GM21825 (cell line): ENCODE results near the gene STAG1.
"Not testable (repeated sequence)": the region's sequence is repeated elsewhere in the genome, so short reads cannot be mapped to it uniquely, and the experiment has no call there.

Experiments
- ATAC-seq: cut with Tn5 transposase; IDR thresholded peaks from one replicate; pipeline ENCODE4 v1.9.1; 2021; ENCODE audit warnings: mild to moderate bottlenecking, moderate library complexity; ENCODE audit not compliant: unreplicated experiment

Gene STAG1

DNA sequence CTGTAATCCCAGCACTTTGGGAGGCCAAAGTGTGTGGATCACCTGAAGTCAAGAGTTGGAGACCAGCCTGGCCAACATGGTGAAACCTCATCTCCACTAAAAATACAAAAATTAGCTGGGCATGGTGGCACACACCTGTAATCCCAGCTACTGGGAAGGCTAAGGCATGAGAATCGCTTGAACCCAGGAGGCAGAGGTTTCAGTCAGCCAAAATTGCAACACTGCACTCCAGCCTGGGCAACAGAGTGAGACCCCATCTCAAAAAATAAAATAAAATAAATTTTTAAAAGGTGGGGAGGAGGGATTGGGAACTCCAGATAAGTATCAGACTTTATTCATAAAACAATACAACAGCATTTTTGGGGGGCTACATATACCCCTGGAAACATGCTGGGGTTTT is 42.4 kb downstream of the STAG1 start:
- not testable (repeated sequence) for ATAC-seq

DNA sequence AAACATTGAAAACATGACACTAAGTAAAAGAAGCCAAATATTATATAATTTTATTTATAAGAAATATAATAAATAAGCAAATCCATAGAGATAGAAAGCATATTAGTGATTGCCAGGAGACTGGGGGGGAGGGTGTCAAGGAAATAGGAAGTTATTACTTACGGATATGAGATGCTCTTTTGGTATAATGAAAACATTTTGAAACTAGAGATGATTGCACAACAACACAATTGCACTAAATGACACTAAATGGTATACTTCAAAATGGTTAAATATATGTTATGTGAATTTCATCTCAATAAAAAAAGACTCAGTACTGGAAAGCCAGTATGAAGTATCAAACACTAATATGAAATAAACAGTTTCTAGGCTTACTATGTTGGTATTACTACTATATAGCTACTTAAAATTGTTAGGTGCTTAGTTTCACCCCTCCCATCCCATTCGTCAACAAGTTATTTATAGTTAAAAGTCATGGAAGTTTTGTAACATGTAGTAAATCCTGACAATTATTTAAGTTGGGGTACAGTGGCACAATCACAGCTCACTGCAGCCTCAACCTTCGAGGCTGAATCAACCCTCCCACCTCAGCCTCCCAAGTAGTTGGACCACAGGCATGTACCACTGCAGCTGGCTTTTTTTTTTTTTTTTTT is 43.7 kb downstream of the STAG1 start:
- ATAC-seq, result no peak

DNA sequence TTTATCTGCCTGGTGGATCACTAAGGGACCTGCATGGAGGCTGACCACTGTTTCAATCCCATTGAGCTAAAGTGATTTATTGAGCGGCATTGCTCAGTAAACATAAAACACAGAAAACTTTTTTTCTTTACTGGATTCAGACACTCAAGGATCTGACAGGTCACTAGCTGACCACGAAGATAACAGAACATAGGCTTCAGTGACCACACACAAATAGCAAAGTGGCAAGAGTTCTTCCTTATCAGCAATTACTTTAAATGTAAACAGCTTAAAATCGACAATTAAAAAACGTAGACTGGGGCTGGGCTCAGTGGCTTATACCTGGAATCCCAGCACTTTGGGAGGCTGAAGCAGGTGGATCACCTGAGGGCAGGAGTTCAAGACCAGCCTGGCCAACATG is 48.7 kb downstream of the STAG1 start:
- no peak for ATAC-seq

DNA sequence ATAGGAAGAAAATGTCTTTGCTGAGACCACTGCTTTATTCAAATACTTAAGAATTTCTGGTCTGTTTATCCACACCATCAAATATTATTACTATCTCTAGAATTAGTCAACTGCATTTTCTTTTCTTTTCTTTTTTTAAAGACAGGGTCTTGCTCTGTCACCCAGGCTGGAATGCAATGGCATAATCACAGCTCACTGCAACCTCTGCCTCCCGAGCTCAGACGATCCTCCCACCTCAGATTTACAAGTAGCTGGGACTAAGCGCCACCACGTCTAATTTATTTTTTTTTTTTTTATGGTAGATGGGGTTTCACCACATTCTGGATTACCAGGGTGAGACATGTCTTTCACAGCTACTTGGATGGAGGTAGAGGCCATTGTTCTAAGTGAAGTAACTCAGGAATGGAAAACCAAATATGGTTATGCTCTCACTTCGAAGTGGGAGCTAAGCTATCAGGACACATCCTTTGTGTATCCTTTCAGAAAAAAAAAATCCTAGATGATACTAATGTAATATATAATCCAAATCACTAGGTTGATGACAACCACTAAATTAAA is 52.8 kb downstream of the STAG1 start:
- no peak for ATAC-seq

DNA sequence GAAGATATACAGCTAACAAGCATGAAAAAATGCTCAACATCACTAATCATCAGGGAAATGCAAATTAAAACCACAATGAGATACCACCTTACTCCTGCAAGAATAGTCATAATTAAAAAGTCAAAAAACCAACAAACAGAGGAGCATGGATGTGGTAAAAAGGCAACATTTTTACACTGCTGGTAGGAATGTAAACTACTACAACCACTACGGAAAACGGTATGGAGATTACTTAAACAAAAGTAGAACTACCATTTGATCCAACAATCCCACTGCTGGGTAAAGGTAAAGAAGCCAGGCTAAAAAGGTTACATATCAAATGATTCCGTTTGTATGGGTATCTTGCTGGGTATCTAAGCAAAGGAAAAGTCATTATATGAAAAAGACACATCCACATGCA is 53.8 kb downstream of the STAG1 start:
- no peak for ATAC-seq

DNA sequence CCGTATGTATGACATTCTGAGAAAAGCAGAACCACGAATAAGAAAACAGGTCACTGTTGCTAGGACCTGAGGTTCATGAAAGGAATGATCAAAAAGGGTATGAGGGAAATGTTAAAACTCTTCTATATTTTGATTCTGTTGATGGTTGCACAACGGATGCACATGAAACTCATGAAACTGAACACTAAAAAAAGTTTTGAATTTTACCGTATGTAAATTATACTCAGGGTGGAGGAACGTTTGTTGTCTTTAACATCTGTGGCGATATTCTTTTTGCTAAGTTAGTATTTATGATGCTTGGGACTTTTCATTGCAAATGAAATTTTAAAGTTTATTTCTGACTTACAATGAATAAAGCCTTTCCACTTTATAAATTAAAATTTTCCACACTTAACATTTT is 55.4 kb downstream of the STAG1 start:
- no peak for ATAC-seq

DNA sequence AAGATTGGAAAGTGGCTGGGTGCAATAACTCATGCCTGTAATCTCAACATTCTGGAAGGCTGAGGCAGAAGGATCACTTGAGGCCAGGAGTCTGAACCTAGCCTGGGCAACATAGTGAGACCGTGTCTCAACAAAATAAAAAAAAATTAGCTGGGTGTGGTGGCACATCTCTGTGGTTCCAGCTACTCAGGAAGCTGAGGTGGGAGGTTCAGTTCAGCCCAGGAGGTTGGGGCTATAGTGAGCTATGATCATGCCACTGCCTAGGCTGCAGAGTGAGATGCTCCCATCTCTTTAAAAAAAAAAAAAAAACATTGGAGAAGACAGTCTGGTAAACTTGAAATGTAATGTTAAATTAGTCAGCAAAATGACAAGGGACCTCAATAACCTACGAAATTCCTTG is 57.9 kb downstream of the STAG1 start:
- ATAC-seq, result no peak

DNA sequence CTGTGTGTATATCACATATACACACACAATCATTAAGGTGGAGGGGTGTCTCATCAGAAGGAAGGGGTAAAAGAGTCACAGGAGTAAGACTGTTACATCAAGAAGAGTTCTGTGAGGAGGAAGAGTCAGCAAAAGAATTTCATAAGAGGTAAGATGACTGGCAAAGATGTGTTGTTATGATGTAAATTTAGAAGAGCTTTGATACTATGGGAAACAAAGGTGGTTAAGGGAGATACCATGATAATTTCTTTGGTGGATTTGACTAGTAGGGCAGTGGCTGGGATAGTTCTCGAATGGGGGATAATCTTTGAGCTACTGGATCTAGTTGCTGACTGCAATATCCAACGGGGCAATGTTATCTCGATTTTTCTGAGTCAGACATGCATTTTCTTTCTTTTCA is 61.6 kb downstream of the STAG1 start:
- no peak for ATAC-seq

DNA sequence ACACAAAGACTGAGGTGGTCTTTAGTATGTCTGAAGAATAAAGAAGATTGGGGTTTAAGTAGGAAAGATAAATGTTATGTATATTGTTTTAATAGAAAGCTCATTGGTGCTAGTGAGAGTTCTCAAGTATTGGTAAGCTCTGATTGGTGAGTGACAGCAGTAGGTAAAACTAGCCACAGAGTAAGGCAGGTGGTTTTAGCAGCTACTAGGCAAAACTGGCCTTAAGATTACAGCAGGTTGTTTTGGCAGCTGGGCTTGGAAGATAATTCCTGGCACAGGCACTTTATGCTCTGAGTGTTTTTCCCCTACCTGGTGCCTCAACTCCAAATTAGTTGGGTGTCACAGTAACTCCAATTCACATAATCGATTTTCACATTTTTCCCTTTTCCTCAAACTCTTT is 66.3 kb downstream of the STAG1 start:
- no peak for ATAC-seq

DNA sequence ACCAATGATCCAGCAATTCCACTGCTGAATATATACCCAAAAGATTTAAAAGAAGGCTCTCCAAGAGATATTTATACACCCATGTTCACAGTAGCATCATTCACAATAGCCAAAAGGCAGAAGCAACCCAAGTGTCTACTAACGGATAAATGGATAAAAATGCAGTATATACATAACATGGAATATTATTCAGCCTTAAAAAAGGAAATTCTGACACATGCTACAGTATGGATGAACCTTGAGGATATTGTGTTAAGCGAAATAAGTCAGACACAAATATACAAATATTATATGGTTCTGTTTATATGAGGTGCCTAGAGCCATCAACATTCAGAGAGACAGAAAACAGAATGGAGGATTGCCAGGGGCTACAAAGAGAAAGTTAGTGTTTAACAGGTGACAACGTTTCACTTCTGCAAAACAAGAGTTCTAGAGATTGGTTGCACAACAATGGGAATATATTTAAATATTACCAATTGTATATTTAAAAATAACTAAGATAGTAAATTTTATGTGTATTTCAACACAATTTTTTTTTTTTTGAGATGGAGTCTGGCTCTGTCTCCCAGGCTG is 69.4 kb downstream of the STAG1 start:
- no peak for ATAC-seq

DNA sequence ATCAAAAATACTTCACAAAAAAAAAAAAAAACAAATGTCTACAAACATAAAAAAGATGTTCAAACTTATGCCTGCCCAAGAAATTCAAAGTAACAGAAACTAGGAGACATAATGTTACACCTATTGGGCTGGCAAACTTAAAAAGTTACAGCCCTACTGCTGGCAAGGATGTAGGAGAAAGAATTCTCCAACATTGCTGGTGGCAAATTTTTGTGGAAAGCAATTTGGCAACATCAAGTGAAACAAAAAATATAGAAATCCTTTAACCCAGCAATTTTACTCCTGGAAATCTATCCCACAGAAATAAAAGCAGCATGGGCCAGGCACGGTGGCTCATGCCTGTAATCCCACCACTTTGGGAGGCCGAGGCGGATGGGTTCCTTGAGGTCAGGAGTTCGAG is 73.2 kb downstream of the STAG1 start:
- no peak for ATAC-seq

DNA sequence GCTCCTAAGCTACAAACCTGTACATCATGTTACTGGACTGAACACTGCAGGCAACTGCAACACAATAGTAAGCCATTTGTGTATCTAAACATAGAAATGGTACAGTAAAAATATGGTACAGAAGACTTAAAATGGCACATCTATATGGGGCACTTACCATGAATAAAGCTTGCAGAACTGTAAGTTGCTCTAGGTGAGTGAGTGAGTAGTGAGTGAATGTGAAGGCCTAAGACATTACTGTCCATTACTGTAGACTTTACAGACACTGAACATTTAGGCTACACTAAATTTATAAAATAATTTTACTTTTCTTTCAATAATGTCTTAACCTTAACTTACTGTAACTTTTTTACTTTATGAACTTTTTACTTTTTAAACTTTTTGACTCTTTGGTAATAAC is 76.2 kb downstream of the STAG1 start:
- ATAC-seq, result no peak

DNA sequence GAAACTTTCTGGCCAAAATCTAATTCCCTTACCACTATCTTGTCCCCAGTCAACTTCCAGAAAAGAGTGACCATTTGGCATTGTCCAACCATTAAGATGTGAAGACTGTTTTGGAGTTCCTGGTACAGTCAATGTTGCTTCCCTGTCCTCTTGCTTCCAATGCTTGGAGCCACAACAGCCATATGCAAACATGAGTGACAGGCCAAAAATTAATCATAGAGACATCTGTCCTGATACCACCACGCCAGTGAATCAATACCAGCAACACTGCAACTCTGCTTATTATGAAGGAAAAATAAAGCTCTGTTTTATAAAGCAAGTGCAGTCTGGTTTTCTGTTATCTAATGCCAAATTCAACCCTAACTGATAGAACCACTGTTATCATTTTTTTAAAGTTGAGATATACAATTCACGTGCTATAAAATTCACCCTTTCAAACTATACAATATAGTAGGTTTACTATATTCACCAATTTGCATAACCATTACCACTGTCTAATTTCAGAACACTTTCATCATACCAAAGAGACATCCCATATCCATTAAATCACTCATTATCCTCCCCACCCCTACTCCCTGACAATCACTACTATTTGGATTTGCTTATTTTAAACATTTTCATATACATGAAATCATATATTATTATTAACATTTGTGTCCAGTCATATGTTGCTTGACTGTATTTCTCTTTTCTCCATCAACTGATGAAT is 76.9 kb downstream of the STAG1 start:
- ATAC-seq, result no peak

DNA sequence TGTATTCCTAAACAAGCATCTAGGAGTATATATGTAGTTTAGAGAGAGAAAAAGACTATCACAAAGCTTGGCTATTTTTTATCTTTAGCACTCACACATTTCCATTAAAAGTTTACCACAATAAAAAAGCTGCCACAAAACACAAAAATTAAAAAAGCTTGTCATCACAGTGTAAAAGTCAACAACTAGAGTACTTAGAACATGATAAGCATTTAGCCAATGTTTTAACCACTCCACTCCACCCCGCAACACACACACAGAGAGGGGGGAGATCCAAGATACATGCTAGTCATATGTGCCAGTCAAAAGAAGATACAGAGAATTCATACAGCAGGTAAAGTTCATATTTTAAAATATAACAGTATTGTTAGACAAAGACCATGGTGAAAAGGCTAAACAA is 79.7 kb downstream of the STAG1 start:
- no peak for ATAC-seq

DNA sequence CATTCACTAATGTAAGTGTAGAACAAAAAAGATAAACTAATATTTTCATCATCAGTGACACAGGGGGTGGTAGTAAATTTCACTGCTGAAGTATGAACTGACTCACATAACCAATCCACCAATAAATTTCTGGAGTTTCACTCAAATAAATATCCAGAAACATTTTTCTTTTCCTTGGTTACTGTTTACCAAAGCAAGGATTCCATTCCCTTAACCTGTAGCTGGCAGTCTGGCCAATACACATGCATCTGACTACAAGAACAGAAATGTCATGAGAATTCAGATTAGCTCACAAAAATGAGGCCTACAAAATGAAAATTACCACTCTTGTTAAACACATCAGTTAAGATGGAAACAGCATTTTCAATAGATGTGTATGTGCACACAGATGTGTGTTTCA is 80.3 kb downstream of the STAG1 start:
- ATAC-seq, result no peak

DNA sequence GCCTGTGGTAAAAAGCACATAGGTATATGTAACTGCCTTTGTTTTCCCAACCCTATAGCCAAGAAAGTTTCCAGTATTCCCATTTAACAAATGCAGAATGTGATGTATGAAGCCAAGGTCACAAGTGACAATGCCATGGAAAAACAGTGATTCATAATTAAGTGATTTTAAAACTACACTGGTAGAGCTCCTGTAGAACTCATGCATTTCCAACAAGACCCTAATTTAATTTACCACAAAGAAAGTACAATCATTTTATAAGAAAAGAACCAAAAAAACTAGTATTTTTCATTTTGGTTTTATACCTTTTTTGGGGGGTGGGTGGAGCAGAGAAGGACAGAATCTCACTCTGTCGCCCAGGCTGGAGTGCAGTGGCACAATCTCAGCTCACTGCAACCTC is 82.0 kb downstream of the STAG1 start:
- ATAC-seq, result no peak

DNA sequence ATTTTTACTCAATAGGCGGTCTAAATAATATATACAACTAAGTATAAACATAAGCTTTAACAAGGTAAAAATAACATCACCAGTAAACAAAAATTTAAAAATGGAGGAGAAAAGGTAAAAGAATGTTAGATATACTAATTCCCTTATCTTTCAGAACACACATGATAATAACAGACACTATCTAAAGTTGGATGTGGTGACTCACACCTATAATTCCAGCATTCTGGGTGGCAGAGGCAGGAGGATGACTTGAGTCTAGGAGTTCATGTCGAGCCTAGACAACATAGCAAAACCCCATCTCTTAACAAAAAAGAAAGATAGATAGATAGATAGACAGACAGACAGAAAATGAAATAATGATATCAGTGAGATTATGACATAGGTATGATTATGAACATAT is 85.1 kb downstream of the STAG1 start:
- ATAC-seq, result no peak

DNA sequence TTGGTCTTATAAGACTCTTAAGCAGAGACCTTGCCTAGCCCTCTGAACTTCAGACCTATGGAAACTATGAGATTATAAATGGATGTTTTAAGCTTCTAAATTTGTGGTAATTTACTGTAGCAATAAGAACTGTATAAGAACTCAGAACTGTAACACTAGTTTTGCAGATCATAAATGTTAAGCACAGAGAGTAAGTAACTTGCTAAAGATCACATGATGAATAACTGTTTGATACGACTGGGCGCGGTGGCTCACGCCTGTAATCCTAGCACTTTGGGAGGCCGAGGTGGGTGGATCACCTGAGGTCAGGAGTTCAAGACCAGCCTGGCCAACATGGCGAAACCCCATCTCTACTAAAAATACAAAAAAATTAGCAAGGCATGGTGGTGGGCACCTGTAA is 85.9 kb downstream of the STAG1 start:
- ATAC-seq, result not testable (repeated sequence)

DNA sequence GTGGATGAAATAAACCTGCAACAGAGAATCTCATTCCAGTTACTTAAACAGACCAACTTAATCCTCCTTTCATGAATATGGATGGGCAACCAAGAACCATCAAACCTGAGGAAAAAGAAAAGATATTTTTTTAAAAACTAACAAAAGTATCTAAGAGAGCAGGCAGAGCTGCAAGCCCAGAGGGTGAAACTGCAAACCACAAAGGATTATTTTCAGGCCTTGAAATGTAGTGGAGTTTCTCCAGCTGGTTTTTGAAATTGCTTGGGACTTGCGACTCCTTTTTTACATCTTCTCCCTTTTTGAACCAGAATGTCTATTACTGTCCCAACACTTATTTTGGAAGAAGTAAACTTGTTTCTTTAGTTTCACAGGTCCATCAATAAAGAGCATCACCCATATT is 87.4 kb downstream of the STAG1 start:
- no peak for ATAC-seq

DNA sequence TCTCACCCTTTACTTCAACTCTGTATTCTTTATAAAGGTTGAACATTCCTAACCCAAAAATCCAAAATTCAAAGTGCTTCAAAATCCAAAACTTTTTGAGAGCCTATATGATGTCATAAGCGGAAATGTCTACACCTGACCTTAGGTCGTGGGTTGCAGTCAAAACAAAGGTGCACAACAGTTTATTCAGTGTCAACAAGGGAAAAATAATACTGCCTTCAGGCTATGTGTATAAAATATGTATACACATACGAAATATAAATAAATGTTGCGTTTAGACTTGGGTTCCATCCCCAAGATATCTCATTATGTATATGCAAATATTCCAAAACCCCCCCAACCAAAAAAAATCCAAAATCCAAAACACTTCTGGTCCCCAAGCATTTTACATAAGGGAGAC is 90.9 kb downstream of the STAG1 start:
- ATAC-seq, result no peak

DNA sequence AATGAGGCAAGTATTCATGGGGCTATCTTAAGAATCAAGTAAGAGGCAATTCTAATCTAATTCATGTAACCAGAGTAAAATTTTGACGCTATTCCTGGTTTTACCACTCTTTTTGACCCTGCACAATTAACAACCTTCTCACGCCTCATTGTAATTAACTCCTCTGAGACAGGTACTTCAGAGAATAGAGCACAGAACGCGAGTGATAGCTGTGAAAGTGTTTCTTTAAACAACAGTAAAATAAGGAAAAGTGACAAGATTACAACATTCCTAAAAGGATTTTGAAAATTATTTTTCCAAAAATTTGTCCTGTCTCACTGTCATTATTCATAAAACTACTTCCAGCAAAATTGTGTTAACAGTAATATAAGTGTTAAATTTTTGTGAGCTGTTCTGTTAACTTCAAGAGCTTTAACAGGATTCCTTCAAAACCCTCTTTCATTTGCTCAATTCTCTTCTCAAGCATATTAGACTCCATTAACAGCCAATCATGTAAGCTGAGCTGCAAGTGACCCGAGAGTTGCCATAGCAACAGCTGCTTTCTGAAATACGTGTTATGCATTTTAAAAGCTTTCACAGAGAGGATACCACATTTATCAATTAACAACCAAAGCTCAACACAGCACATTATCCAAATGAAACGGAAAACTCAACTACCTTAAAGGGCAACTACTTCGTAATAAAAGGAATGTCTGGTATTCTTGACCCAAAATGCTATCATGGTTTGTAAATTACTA is 93.1 kb downstream of the STAG1 start:
- ATAC-seq, result no peak

DNA sequence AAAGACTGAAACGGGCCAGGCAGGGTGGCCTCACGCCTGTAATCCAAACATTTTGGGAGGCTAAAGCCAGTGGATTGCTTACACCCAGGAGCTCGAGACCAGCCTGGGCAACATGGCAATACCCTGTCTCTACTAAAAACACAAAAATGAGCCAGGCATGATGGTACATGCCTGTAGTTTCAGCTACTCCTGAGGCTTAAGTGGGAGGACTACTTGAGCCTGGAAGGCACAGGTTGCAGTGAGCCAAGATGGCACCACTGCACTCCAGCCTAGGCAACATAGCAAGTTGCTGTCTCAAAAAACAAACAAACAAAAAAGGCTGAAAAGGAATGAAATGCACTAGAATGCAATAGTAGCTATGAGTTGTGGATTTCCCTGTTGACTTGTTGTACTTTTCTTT is 94.7 kb downstream of the STAG1 start:
- ATAC-seq, result no peak
